Esophagus muscularis mucosa (tissue), 2 donors: ENCODE data around the gene FOXO6.

Experiments
- POLR2A ChIP-seq: fragments of 450-650 bp; IDR thresholded peaks from one replicate; pipeline ENCODE4 v1.6.1; 2017; ENCODE audit warnings: antibody characterized with exemption, moderate library complexity, mild to moderate bottlenecking, low read depth
- POLR2AphosphoS5 ChIP-seq, 2 donors: sonication (generic); formaldehyde crosslinking; IDR thresholded peaks; one replicate each; pipeline ENCODE4 v1.6.1; 2017; ENCODE audit warnings: antibody characterized with exemption in 2 of 2

GRCh38 chr1:41370756-41371420 lies 9.7 kb downstream of the FOXO6 start:
- TF ChIP-seq POLR2AphosphoS5 (IDR thresholded peaks at IDR 0.05) (no peak), POLR2A (no peak)
